T-helper 2 cell (primary cell): Measurements from ENCODE around the gene DGKH.
"Not testable (repeated sequence)": the region's sequence is repeated elsewhere in the genome, so short reads cannot be mapped to it uniquely, and the experiment has no call there.

Source experiments
- DNase-seq, 5 experiments: peaks; one replicate each; pipeline versions ENCODE4 v3.0.0 to v3.0.0-alpha.2; 2012 to 2022

Gene DGKH

DNA sequence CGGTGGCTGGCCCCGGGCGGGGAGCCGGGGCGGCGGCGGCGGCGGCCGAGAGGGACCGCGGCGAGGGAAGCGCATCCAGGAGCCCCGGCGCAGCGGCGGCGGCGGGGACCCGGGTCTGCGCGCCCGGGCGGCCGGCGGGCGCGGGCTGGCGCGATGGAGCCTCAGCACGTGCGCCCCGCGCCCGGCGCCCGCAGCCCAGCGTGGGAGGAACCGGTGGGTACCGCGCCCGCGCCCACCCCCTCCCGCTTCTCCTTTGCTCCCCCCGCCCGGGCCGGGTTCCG lies 7.8 kb upstream of the DGKH start:
- DNase-seq: no peak

DNA sequence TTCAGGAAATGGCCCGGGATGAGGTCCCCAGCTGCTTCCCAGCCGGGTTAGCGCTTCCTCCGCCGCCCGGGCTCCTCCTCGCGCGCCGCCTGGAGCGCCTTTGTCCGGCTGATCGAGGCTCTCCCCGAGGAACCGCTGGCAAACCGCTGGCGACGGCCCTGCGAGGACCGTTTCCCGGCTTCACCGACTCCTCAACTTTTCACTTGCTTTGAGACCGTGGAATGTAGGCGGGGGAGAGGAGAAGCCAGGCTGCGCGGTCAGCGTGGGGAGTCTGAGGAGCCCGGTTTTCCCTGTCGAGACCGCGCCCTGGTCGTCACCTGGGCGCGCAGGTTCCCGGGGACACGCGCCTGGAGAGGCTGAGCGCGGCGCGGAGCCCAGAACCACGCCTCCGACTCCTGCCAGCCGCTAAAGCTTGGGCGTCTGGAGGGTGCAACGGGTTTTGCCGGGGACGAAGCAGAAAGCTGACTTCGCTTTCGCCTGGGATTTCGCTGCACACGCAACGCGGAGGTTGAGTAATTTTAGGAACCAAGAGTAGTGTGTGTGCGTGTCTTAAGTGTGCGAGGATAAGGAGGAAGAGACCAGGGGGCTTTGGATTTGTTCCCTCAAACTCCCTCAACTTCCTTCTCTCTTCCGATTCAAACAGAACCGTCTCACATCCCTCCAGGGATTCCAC lies 7.3 kb upstream of the DGKH start:
- peak in 3 of 5 experiments; percentile 15 to 54 (median 20) for DNase-seq

- DNase-seq: no peak
Measured at GRCh38 chr13:42041684-42042035, 6.8 kb upstream of the DGKH start.

- no peak for DNase-seq
Measured at GRCh38 chr13:42043676-42044075, 4.8 kb upstream of the DGKH start.

DNA sequence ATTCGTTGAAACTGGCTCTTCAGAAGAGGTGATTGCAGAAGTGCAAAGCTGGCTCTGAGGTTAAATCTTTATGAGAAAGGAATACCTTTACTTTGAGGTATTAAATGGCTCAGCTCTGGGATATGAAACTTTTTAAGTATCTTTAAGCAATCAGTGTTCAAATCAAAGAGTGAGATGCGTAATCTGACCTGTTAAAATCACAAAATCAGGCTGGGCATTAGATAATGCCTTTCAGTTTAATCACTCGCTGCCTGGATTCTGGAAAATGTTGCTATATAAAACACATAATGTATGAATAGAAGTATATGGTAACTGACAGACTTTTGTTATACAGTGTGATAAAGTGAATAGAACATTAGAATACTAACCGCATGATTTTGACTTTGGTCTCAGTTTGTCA lies 2.0 kb upstream of the DGKH start:
- DNase-seq: no peak

GRCh38 chr13:42047561-42048341 lies 697 bp upstream of the DGKH start:
- peak in 3 of 5 experiments; percentile 7 to 47 (median 20) for DNase-seq

DNA sequence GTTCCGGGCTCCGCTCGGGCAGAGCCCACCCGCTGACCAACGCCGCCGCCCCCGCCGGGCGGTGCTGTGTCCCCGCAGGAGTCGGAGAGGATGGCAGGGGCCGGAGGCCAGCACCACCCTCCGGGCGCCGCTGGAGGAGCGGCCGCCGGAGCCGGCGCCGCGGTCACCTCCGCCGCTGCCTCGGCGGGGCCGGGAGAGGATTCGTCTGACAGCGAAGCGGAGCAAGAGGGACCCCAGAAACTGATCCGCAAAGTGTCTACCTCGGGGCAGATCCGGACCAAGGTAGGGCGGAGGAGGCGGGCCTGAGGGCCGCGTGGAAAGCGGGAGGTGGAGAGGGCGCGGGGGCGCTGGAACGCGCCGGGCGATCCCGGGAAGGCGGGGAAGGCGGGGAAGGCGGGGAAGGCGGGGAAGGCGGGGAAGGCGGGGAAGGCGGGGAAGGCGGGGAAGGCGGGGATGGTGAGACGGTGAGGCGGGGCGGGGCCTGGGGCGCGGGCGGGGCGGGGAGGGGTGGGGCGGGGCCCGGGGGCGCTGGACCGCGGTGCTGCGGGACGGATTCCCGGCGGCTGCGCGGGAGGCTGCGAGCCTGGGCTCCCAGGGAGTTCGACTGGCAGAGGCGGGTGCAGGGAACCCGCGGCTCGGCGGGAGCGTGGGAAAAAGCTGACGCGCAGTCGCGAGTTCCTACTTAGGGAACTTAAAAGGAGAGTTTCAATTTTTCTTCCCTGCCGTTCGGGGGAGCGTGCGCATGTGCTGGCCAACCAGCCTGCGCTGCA lies 421 bp downstream of the DGKH start:
- peak; percentile 30 to 63 (median 49) for DNase-seq

- no peak for DNase-seq
Measured at GRCh38 chr13:42049454-42049813, 986 bp downstream of the DGKH start.

- no peak for DNase-seq
Measured at GRCh38 chr13:42054798-42055499, 6.5 kb downstream of the DGKH start.

DNA sequence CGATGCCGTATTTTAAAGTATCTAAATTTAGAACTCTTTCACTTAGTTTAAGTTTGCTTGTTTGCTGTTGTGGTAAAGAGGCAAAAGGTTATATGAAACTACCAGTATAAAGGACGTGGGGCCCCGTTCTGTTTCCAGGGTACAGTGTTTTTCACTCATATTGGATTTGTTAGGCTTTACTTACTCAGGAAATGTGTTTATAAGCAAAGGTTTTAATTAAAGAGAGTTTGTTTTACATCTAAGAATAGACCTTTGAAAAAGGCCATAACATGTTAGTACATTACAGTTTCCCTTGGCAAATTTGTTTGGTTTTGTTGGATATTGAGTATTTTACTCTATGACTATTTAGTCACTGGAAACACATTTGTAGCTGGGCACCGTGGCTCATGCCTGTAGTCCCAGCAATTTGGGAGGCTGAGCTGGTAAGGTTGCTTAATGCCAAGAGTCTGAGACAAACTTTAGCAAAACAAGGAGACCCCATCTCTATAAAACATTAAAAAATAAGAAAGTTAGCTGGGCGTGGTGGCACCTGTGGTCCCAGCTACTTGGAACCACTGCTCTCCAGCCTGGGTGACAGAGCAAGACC lies 7.1 kb downstream of the DGKH start:
- DNase-seq: no peak

DNA sequence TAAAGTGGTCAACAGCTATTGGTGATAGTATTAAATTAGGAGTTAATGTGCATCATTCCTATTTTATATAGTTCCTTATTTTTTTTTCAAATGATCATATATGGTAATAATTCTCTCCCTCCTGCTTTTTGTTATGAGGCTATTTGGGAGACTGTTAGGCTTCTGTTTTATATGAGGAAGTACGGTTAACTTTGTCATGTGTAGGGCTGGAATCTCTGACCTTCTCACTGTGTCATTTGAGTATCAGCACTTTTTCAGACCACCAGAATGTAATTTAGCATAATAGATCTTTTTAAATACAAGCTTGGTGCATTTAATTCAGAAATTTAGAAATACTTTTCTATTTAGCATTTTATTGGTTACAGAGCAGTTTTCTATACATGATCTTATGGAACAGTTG lies 7.7 kb downstream of the DGKH start:
- DNase-seq: no peak

- no peak for DNase-seq
Measured at GRCh38 chr13:42056583-42056982, 8.1 kb downstream of the DGKH start.

- DNase-seq: no peak
Measured at GRCh38 chr13:42057918-42058530, 9.6 kb downstream of the DGKH start.

DNA sequence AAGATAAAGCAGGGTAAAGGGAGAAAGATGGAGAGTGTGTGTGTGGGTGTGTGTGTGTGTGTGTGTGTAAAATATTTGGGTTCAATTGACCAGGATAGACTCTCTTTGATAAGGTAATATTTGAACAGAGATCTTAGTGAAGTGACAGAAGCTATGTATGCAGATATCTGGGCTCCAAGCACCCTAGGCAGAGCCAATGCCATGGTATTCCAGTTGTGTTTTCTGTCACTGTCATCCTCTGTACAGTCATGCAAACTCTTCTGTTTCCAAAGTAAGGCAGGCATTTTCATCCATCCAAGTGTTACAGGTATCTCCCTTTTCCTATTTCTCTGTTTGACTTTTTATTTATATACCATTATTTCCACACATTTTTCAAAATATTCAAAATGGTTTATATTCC lies 13.5 kb downstream of the DGKH start:
- no peak for DNase-seq

GRCh38 chr13:42063105-42063504 lies 14.7 kb downstream of the DGKH start:
- DNase-seq: no peak

DNA sequence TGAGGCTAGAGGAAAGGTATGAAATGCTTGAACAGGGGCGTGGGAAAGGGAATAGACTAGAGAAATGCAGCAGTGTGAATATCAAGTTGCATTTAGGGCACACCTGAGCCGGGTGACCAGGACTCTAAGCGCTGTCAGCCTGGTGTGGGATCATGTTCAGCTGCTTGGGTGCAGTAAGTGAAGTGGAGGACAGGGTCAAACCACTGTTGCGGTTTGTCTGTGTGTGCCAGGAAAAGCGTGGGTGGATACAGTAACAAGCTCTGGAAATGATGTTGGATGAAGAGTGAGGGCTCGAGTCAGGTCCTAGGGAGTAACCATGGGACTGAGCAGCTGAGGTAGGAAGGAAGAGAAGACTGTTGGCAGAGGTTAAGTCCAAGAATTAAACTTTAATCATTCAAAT lies 15.8 kb downstream of the DGKH start:
- no peak for DNase-seq

GRCh38 chr13:42064966-42065365 lies 16.5 kb downstream of the DGKH start:
- DNase-seq: no peak

- DNase-seq: no peak
Measured at GRCh38 chr13:42065414-42065813, 17.0 kb downstream of the DGKH start.

DNA sequence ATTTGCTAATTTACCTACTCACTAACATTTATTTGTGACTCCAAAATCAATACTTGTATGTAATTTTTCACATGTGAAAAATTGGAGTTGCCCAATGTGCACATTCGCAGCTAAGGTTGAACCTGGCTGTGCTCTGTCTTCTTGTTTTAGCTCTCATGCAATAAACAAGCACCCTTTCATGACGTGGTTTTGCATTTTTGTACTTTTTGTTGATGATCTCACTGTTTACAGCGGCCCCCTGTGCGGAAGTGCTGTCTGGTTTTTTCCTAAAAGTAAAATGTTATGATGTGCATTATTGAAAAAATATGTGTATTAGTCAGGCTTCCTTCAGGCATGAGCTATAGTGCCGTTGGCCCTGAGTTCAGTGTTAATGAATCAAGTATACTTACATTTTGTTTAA lies 18.1 kb downstream of the DGKH start:
- no peak for DNase-seq

GRCh38 chr13:42068886-42069285 lies 20.4 kb downstream of the DGKH start:
- DNase-seq: no peak

DNA sequence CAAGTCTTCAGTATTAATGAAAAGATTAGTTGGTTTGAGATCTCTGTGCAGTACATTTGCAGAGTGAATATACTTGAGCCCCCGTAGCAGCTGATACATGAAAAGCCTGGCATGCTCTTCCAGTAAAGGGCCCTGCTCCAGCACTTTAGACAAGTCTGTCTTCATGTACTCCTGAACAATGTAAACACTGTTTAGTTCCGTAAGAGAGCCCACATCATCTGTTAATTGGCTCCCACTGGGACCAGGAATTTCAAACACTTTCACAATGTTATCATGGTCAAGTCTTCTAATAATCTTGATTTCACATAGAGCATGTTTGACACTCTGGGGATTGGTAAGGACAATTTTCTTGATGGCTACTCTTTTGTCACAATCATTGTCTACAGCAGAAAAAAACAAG lies 22.2 kb downstream of the DGKH start:
- DNase-seq: not testable (repeated sequence)

DNA sequence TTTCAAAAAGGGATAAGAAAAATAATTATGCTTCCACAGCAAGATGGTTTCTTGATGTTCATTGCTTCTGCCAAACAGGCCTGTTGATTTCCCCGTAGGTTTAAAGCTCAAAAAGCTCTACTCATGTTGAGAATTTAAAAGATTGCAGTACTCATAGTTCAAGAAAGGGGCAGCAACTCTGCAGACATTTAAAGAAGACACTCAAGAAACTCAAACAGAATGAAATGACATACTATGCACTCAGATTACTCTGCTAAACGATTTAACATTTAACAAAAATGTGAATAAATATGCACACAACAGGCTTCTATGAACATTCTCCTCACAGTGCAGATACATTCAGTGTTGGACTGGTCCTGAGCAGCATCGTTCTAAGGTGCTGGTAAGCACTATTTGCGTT lies 22.7 kb downstream of the DGKH start:
- DNase-seq: not testable (repeated sequence)
